Glomerular visceral epithelial cell (primary cell): ENCODE data around the gene YIF1A.
A peak's percentile ranks its signal among the peaks of the same experiment; 100 is the strongest.
"Not testable (repeated sequence)": the region's sequence is repeated elsewhere in the genome, so short reads cannot be mapped to it uniquely, and the experiment has no call there.

Experiments used
- DNase-seq: peaks from one replicate; pipeline ENCODE4 v3.0.0-alpha.2; 2016; ENCODE audit errors: extremely low spot score

The YIF1A gene

DNA sequence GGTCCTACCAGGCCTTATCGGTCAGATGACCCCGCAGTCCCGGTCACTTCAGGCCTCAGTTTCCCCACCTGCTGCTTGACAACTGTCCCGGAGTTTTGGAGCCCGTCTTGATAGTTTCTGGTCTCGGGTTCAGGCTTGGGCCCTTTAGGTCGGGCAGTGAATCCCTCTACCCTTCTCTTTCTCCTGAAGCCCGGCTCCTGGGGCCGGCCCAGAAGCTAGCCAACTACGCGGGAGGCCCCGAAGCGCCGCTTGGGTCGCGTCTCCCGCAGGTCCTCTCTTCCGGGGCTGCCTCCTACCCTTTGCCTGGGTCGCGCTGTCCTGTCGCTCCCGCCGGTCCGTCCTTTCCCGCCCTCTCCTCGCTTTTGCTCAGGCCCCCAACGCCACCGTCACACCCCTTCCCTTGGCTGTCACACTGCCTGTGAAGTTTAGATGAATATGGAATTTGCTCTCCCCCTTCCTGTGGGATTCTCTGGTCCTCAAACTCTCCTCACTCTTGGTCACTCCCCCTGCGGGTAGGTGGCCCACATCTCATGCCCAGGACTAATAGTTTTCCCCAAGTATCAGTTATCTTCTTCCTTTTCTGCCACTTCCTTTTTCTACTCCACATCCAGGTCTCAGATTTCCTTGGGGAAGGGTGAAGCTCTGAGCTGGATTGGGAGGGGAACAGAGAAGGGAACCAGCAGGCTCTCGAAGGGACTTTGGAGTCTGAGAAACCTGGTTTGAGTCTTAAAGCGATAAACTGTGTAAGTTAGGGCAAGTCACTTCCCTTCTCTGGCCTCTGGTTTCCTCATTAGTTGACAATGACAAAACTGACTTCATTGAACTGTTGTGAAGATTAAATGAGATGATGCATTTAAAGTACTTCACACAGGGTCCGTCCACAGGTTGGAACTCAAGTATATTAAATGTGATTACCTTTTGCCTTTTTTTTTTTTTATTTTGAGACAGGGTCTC is 19.7 kb downstream of the YIF1A start:
- DNase-seq: peak; percentile 39

DNA sequence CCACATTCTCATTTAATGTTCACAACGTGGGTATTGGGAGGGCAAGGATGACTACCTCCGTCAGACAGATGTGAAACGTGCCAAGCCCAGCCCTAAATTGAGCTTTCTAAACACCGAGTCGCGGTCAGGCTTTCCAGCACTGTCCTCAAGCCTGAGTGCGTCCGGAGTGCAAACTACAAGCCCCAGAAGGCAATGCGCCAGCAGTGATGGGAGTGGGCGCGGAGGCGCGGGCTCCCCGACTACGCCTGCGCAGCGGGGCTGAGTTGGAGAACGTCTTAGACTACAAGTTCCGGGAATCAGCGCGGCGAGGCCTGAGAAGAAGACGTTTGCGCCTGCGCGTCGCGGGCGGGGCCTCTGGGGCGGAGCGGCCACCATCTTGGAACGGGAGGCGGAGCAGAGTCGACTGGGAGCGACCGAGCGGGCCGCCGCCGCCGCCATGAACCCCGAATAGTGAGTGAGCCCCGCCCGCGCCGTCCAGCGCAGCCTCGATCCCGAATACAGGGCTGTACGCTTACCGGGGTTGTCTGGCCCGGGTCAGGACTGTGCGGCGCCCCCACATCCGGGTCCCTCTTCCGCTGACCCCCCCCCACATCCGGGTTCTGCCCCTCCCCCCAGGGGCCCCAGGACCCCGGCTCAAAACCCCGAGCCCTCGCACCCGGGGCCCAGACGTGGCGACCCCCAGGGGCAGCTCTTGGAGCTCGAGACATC is 20.5 kb downstream of the YIF1A start, which contains the start of gene RAB1B:
RAB1B (plus strand) TSS at position 396 of the 708 bp plus-strand sequence; CDS start at position 437, 41 bp downstream.
- peak; percentile 99 for DNase-seq

DNA sequence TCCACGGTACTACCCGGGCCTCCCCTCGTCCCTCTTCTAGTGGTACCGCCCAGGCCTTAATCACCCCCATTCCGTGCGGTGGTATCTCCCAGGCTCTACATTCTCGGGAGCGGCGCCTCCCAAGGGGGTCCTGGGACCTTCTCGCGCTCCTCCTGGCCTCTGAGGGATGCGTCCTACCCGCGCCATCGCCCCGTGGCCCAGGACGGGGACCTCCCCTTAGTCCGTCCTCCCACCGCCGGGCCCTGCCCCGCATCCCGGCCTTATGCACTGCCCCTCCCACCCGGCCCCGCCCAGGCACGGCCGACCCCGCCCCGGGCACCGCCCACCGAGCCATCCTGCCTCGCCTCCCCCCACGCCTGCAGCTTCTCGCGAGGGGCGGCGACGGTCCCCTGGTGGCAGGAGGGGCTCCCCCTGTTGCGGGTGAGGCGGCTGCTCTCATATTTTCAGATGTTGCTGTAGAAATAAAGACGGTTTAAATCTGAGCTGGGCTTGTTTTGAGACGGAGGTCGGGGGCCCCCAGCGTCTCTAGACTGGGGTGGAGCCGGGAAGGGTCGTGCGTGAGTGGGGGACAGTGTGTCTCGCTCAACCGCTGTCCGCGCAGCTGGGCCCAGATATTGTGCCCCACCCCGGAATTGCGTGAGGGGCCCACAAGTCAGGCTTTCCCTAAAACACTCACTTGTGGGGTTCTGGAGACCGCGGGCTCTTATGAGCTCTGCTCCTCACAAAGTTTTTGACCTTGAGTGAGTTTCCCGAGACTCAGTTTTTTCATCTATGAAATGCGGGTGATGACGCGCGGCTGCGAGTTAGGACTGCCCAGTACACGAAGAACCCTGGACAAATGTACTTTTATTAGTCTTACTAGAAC is 21.3 kb downstream of the YIF1A start:
- peak; percentile 80 for DNase-seq

DNA sequence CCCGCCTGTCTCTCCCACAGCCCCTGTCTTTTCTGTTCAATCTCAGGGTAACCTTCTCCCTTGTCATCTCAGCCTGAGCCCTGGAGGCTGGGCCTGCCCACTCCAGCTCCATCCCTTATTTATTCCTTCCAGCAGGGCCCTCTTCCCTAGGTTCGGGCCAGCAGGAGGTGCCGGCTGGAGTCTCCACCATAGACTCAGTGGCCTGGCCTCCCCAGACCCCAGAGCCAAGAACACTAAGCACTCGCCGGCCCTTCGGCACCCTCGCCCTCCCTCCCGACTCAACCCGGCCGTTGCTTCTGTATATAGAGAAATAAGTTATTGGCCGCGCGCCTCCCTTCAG is 21.9 kb downstream of the YIF1A start:
- no peak for DNase-seq

DNA sequence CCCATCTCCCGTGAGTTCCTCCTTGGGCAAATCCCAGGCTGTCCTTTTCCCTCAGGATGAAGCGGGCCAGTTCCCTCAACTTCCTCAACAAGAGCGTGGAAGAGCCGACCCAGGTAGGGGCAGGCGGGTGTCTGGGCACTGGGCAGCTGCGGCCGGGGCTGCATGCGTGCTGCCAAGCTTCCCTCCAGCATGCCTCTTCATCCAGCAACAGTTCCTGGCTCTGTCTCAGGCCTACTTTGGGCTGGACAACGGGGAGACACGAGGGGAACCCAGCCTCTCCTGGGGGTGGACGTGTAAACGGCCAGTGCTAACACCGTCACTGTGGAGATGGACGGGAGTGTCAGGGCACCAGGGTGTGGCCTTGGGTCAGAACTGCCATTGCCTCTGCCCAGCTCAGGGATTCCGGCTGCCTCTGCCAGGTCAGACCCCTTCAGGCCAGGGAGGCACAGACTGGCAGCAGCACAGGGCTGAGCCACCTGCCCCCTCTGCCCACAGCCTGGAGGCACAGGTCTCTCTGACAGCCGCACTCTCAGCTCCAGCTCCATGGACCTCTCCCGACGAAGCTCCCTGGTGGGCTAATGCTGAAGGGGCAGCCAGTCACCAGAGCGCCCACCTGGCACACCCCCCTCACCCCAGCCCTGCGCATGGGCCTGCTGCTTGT is 22.4 kb downstream of the YIF1A start:
- no peak for DNase-seq

DNA sequence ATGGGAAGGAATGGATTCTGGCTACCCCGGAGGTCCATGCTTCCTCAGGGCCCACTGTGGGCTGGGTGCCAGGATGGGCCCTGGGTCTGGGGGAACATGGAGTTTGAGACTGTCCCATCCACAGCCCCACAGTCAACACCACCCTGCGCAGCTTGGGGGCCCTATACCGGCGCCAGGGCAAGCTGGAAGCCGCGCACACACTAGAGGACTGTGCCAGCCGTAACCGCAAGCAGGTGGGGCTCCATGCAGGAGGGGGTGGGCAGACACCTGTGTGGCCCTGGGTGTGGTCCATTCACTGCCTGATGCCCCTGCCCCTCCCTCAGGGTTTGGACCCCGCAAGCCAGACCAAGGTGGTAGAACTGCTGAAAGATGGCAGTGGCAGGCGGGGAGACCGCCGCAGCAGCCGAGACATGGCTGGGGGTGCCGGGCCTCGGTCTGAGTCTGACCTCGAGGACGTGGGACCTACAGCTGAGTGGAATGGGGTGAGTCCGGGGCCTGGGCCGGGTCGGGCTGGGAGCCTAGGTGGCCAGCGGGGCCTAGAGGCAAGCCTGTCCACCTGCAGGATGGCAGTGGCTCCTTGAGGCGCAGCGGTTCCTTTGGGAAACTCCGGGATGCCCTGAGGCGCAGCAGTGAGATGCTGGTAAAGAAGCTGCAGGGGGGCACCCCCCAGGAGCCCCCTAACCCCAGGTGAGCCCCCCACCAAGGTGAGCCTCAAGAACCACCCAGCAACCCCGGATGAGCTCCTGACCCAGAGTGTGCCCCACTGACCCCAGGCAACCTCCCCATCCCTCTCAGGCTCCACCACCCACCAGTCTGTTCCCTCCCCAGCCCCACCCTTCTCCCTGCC is 23.2 kb downstream of the YIF1A start:
- DNase-seq: no peak

DNA sequence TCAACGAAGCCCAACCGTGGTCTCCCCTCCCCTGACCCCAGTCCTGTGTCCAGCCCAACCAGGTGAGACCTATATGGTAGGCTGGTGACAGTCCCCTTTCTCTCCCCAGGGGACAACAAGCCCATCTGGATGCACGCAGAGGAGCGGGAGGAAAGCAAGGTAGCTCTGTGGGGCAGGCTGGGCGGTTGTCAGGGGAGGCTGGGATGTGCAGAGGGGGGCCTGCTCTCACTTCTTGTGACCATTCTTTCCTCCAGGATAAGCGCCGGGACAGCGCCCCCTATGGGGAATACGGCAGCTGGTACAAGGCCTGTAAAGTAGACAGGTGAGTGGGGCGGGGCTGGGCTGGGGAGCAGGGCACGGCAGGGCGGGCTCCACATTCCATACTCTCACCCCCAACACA is 24.0 kb downstream of the YIF1A start:
- no peak for DNase-seq

DNA sequence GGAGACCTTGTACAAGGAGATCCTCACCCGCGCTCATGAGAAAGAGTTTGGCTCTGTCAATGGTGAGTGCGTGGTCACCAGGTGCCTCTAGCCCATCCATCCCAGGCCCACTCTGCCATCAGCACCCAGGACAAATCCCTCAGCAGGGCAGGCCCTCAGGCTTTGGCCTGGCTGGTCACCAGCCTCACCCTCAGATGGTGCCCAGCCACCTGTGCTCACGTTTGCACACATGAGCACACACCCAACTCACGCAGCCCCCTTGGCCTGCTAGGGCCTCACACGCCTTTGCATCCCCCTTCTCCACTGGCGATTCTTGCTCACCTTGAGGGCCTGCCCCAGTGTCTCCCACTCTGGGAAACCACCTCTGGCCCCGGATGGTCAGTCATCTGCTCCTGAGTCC is 24.6 kb downstream of the YIF1A start:
- no peak for DNase-seq

DNA sequence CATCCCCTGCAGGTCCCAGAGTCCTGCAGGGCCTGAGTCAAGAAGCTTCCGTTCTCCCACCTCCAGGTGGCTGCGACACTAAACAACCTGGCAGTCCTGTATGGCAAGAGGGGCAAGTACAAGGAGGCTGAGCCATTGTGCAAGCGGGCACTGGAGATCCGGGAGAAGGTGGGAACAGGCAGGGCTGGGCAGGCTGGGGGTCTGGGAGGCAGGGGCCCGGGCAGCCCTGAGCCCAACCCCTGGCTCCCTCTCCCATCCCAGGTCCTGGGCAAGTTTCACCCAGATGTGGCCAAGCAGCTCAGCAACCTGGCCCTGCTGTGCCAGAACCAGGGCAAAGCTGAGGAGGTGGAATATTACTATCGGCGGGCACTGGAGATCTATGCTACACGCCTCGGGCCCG is 25.2 kb downstream of the YIF1A start:
- DNase-seq: no peak

DNA sequence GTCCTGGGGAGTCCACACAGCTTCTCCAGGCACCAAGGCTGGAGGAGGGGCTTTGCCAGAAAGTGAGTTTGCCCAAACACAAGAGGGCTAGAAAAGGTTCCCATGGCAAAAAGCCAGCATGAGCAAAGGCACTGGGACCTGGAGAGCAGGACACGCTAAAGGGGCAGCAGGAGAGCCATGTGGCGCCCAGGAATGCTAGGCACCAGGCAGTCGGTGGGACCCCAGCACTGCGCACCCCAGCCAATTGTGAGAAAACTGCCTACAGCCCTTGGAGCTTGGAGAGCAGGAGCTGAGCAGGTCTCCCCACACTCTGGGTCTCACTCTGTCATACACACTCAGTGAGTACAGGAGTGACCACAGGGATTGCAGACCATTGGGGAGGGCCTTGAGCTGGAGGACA is 25.7 kb downstream of the YIF1A start:
- no peak for DNase-seq

DNA sequence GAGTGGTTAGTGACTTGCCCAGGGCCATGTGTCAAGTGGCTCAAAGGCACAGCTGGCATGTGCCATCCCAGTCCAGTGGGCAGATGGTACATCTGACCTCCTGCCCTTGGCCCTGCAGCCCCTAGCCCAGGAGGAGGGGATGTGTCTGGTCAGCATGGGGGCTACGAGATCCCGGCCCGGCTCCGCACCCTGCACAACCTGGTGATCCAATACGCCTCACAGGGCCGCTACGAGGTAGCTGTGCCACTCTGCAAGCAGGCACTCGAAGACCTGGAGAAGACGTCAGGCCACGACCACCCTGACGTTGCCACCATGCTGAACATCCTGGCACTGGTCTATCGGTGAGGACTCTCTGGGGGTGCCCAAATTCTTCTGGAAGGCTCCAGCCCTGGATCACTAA is 26.2 kb downstream of the YIF1A start:
- DNase-seq: no peak

DNA sequence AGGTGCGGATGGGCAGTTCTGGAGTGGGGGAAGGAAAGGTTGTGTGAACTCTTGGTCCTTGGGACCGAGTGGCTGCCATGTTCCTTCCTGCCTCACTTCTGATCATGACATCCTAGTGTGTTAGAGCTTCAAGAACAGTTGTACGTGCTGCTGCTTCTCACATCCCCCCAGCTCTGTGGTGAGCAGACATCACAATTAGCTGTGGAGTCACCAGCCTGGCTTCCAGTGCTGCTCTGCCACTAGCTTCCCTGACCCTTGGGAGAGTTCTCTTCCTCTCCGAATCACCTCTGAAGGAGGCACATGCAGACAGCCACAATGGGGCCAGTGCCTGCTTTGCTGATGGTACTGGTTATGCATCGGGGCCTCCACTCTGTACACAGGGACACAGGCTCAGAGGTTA is 26.8 kb downstream of the YIF1A start:
- no peak for DNase-seq

DNA sequence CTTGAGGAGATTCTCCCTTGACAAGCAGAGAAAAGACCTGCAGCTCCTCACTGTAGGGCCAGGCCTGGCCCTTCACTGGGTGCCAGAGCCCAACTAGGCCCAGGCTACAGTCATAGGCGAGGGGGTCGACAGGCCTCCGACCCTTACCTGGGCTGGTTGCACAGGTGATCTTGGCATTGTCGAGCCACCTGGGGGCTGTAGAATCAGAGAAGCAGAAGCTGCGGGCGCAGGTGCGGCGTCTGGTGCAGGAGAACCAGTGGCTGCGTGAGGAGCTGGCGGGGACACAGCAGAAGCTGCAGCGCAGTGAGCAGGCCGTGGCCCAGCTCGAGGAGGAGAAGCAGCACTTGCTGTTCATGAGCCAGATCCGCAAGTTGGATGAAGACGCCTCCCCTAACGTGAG is 27.4 kb downstream of the YIF1A start:
- no peak for DNase-seq

DNA sequence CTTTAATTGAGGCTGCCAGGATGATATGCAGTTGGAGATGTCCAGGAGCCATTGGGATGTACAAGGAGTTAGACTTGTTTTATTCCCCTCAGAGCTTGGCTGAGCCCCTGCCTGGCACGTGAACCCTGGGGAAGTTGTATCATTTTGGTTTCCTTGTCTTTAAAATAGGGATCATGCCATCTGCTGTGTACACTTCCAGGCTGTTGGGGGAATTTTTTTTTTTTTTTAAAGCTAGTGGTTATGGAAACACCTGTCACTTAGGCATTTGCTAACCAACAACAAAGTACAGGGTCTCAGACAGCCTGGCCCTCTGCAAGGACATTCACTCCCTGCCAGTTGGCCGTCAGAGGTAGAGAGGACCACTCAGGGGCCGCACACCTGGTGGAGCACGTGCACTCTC is 29.0 kb downstream of the YIF1A start:
- no peak for DNase-seq

DNA sequence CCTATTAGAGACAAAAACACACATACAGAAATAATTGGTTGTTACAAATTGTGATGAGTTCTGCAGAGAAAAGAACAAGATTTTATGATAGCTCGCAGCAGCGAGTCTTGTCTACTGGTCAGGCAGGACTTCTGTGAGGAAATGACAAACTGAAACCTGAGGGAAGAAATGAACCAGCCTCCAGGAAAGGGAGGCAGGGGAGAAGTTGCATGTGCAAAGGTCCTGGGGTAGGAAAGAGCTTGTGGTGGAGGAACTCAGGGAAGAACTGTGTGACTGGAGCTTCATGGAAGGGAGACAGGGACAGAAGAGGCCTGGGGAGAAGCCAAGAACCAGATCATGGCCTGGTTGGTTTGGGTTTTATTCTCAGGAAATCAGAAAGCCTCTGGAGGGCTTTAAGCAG is 29.7 kb downstream of the YIF1A start:
- no peak for DNase-seq

DNA sequence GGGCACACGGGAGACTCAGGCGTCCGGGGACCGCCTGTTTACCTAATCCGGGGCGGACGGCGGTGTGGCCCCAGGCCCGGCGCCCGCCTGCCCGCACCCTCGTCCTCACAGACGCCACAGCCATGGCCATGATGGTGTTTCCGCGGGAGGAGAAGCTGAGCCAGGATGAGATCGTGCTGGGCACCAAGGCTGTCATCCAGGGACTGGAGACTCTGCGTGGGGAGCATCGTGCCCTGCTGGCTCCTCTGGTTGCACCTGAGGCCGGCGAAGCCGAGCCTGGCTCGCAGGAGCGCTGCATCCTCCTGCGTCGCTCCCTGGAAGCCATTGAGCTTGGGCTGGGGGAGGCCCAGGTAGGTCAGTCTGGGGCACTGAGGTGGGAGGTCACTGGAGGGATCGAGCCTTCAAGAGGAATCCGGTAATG is 30.5 kb downstream of the YIF1A start:
- DNase-seq: no peak

DNA sequence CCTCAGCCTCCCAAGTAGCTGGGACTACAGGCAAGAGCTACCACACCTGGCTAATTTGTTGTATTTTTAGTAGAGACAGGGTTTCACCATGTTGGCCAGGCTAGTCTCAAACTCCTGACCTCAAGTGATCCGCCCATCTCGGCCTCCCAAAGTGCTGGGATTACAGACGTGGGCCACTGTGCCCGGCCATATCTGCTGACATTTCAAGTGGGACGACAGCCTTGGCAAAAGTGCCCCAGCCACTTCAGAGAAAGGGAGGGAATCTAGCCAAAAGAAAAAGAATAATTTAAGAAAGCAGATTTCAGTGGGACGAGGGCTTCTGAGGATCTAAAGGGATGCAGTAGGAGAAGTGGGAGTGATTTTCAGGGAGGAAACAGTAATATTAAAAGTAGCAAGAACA is 35.9 kb downstream of the YIF1A start:
- not testable (repeated sequence) for DNase-seq

DNA sequence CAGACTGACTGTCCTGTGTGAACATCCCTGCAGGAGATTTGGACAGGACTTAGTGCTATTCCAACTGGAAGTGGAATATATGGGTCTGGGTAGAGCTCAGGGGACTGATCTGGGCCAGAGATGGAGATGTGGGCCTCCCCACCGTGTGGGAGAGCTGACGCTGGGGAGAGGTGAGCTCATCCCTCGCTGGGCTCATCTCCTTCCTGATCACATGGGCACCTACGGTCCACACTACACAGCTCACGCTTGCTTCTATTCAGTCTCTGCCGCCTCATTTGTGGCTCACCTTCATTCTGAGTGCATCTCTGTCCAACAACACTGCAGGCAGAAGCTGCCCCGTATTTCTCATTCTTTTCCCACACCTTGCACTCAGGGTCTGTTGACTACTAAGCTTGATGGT is 37.1 kb downstream of the YIF1A start:
- DNase-seq: no peak

DNA sequence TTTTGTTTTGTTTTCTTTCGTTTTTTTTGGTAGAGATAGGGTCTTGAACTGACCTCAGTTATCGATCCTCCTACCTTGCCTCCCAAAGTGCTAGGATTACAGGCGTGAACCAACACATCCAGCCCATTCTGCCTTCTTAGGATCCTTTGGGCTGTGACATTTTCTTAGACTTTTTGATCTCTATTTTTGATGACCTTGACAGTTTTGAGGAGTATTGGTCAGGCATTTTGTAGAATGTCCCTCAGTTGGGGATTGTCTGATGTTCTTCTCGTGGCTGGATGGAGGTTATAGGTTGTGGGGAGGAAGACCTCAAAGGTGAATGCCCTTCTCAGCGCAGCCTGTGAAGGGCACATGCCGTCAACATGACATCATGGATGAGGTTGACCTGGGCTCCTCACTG is 40.0 kb downstream of the YIF1A start:
- DNase-seq: no peak

DNA sequence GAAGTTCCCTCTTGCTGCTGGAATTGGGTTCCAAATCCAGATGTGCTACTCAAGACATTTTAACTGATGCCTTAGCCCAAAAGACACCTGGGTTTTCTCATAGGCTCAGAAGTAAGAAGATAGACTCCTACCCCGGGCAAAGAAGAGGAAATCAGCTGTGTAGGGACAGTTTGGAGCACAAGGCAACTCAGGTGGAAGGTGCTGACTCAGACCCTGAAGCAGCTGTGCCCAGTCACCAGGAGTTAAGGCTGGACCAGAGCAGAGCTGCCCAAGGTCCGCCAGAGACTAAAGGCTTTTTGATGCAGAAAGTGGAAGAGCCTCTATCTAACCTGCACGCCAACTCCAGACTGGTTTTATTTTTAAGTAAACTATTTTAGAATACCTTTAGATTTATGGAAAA is 41.1 kb downstream of the YIF1A start:
- no peak for DNase-seq

DNA sequence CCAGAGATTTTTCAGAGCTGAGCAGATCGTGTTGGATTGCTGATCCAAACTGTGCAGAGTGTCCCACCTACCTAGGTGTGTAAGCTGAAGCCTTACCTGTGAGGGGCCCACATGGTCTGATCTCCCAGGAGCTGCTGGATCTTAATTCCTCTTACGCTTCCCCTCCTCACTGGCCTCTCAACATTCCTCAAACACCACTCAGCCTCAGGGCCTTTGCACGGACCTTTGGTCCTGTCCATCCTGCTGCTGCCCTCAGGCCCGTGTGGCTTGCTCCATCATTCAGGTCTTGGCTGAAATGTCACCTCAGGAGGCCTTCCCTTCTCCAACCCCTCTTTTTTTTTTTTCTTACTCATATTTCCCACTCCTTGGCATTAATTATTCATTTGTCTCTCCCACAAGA is 41.6 kb downstream of the YIF1A start:
- no peak for DNase-seq
